SIG-M5 (cell line): Measurements from ENCODE around the gene DDAH1.

ENCODE experiments used
- DNase-seq: peaks from one replicate; lab custom pipeline; 2025; lab: John Stamatoyannopoulos, UW

The DDAH1 gene

DNA sequence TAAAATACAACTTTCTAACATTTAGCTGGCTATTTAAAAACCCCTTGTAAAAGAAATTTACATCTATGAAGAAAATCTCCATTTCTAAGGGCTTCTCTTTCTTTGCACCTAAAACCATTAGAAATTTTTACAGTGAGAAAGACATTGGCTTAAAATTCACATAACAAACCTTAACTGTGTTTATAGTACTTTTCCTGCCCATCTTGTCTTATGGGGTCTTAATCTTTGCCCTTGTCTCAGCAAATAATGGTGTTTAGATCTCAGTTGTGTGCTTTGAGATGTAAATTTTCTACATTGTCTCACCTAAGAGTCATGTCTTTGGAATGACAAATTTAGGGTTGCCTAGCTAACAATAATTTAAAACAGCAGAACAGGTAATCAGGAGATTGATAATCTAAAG, 71.5 kb downstream of the DDAH1 start:
- no peak for DNase-seq

DNA sequence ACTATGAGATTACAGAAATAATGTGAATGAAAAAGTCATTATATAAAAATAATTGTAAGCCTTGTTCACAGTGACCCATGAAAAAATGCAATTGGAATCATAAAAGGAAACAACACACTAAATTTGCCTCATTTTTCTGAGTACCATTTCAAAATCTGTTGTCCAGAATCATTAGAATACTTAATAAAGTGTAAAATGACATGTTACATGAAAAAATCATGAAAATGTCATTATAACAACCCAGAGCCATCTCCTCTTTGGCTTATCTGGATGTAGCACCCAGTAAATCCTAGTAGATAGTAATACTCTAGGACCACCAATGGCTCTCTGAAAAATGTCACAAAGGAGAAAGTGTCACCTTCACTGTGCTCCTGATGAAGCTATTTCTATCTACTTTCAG, 76.5 kb downstream of the DDAH1 start:
- no peak for DNase-seq

DNA sequence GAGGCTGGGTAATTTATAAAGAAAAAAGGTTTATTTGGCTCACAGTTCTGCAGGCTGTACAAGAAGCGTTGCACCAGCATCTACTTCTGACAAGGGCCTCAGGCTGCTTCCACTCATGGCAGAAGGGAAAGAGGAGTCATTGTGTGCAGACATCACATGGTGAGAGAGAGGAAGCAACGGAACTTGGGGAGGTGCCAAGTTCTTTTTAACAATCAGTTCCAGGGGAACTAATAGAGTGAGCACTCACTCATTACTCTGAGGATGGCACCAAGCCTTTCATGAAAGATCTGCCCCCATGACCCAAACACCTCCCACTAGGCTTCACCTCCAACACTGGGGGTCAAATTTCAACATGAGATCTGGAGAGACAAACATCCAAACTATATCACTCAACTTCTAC, 77.2 kb downstream of the DDAH1 start:
- DNase-seq: no peak

DNA sequence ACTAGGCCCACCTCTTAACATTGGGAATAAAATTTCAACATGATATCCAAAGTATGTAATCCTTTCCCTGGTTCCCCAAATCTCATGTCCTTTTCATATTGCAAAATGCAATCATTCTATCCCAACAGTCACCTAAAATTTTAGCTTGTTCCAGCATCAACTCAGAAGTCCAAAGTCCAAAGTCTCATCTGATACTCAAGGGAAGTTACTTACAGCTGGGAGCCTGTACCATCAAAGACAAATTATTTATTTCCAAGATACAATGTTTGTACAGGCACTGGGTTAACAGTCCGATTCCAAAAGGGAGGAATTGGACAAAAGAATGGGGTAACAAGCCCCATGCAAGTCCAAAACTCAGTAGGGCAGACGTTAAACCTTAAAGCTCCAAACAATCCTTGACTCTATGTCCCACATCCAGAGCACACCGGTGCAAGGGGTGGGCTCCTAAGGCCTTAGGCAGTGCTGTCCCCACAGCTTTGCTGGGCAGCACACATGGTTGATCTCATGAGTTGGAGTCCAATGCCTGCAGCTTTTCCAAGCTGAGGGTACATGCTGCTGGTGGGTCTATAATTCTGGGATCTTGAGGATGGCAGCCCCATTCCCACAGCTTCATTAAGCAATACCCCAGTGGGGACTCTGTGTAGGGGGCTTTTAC, 78.8 kb downstream of the DDAH1 start:
- DNase-seq: no peak

DNA sequence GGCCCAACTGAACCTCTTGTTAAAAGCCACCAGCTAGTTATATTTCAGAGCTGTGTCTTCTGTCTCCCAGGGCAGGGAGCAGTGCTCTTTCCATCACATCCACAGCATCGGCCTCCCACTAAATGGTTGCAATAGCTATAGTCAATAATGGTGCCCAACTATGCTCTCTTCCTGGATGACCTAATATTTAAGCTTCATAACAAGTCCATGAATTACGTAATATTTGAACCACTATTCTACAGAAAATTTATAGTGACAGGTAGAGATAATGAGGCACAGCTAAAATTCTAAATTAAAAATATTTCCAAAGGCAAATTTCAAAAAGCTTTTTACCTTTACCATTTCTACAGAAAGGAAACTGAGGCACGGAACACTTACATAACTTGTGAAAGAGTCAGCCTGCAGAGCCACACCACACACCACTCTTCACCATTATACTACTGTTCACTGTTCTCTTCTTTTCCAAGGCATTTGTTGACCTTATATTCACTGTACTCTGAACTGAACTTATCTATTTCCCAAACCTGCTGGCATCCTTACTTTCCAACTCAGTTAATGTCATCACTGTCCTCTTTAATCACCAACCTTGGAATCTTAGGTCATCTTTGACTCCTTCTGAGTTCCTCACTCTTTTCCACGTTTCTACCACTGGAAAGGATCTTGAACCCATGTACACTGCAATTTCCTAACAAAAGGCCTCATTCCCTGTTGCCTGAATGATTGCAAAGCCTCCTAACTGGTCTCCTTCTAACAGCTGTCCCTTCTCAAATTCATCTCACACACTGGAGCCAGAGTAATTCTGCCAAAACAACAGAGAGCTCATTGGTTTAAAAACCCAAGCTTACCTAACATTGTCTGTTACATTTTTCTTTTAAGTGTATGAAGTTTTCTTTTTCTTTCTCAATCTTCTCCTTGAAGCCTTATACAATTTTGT, 85.5 kb downstream of the DDAH1 start:
- DNase-seq: no peak

DNA sequence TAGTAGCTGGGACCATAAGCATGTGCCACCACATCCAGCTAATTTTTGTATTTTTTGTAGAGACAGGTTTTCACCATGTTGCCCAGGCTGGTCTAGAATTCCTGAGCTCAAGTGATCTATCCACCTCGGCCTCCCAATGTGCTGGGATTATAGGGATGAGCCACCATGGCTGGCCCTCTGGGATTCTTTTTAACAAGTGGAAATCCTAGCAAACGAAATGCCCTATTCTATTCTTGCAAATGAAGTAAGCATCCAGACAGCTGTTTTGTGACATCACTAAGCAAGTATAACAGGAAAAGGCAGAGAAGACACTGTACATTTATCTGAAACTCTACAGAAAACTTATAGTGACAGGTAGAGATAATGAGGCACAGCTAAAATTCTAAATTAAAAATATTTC, 86.4 kb downstream of the DDAH1 start:
- DNase-seq: no peak

DNA sequence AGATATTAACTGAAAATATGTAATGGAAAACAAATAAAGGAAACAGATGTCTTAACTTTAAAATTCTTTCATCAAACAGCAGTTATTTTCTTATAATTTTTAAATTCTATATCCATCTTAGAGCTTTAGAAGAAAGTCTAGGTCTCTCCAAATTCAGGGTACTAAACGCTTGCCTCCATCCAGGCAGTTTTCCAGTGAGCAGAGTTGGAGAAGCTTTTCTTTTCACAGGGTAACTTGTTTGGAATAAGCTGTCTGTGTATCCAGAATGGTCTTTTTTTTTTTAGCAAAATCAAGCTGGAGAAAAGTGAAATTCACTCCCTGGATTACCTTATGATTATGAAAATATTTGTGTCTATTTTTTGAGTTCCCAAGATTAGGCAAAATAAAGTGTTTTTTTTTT, 88.6 kb downstream of the DDAH1 start:
- no peak for DNase-seq

DNA sequence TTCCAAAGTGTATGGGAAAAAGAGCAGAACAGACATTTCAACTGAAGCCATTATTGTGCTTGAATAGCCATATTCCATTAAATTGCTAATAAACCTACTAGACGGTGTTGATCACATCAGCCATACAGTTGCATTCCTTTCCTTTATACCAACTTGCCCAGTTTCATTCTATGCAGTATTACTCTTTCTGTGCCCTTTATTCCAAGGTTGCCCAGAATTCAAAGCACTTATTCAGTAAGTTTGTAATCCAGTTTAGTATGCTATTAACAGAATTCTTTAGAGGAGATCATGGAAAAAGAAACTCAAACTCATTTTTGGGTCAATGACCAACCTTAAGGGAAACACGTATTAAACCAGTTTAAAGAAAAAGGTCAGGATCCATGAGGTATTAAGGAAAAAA, 89.5 kb downstream of the DDAH1 start:
- DNase-seq: no peak

DNA sequence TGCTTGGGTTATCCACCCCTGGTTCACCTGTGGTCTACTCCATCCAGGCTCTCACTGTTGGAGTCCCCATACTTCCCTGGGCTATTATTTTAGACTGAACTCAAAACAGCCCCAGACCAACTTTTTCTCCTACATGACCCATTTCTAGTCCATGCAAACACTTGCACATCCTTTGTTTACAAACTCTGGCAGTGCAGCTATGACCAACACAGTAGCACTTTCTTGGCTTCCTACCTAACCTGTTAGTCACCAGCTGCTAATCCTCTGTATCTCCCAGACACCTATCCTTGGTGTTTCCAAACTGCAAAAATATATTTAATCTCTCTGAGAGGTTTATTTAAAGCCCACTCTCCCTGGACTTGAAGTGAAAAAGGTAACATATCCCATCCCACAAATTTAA, 90.8 kb downstream of the DDAH1 start:
- DNase-seq: no peak

DNA sequence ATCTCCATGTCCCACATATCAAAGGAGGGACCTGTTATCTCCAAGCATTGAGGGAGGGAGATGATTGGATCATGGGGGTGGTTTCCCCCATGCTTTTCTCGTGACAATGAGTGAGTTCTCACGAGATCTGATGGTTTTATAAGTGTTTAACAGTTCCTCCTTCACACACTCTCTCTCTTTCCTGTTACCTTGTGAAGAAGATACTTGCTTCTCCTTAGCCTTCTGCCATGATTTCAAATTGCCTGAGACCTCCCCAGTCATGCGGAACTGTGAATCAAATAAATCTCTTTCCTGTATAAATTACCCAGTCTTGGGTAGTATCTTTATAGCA, 91.6 kb downstream of the DDAH1 start:
- no peak for DNase-seq

DNA sequence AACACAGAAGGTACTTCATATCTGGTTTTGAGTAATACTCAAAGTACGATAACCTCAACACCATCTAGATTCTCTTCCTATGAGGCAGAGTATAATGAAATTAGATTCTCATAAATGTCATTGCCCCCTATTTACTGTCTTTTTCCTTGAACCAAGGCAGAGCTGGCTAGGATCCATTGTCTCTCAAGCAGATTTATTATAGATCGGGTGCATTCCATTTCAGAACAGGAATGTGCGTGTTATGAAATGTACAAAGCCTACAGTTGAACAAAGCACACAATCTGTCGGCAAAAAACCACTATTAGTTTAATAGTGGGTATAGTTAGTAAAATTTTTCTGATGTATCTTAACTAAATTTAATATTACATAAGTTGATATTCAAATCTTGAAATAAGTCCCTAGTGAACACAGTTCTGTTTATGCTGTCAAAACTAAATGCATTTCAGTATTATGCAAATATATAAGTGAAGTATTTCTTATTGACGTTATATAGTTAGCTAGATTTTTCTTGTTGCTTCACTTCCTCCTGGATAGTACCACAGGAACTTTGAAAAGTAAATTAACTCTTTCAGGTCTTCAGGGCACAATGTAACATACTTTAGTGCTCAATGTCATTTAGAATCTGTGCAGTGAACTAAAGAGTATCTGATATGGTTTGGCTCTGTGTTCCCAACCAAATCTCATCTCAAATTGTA, 92.1 kb downstream of the DDAH1 start:
- no peak for DNase-seq

DNA sequence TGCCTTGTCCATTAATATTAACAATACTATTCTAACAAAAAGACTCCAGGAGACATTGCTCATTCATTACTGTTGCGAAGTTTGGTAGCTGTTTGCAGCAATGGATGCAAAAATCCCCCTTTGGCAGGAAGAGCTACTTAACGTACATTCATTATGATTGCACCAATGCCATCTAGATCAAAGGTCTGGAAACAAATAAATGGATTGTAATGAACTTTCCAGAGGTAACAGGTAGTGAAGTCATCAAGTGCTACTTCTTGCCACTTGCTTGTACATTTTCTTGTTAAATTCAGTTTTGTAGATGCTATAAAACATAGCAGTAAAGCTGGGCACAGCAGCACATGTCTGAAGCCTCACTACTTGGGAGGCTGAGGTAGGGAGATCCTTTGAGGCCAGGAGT, 93.9 kb downstream of the DDAH1 start:
- DNase-seq: no peak

DNA sequence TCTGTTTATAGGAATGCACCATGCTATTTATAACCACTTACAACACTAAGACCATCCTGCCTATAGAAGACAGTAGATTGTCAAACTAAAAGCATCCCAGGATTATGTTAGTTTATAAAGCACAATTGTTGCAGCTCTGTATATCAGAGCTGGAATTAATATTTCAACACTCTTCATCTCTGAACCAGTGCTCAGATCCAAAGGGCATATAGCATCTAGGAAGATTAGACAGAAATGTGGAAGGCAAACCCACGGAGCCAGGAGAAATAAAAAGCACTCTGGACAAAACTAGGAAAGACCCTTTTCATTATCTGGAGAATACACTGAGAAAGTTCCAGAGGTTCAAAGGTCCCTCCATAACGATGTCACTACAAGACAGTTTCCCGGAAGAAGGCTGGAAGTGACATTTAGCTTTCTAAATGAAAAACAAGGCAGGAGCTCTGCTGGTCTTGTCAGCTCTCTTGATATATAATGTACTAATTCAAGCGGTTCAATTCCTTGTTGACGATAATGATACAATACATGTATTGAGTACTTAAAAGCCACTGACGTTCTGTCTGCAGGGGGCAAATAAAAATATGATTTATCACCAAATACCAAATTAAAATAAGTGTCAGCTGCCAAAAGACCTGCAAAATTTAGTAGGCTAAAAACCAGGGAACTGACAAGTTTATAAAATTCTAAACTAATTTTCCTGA, 96.7 kb downstream of the DDAH1 start:
- no peak for DNase-seq

DNA sequence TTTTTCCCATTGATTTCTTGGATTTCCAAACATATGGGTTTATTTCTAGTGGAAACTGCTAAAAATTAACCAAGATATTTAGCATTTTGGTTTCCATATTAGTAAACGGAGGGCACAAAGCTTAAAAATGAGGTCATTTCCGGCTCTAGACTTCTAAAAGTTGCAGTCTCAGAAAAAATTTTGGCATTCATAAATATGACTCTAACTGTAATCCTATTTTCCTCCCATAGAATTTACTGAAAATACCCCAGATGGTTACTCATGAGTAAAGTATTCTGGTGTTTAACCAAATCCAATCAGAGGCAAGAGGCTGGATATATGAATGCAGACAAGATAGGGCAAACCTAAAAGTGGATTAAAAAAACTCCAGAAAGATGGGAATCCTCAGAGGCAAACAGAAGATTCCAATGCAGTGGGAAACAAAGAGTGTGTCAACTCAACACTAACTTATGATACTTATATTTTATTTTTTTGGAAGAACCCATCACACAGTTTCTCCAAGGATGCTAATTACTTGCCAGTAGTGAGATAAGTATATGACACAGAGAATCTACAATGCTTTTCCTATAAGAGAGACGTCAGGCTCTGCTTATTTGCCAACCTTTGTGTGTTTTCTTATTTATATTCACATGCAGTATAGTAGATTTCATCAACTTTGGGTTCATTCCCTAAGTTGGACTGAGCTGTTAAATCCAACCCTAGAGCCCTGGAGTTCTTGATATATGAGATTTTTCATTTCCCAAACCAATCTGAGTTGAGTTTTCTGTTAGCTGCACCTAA, 98.4 kb downstream of the DDAH1 start:
- DNase-seq: no peak

DNA sequence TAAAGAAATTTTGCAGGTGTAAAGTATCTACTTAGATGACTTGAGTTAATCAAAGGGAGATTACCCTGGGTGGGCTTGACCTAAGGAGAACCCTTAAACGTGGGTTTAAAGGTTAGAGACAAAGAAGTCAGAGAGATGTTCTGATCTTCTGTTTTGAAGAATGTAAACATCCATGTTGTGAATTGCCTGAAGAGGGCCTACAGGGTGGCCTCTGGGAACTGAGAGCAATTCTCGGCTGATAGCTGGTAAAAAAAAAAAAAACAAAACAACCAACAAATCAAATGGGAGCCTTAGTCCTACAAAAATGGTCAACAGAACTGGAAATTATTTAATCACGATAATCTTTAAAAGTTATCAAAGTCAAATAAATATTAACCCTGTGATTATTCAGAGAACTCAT, 99.1 kb downstream of the DDAH1 start:
- no peak for DNase-seq

DNA sequence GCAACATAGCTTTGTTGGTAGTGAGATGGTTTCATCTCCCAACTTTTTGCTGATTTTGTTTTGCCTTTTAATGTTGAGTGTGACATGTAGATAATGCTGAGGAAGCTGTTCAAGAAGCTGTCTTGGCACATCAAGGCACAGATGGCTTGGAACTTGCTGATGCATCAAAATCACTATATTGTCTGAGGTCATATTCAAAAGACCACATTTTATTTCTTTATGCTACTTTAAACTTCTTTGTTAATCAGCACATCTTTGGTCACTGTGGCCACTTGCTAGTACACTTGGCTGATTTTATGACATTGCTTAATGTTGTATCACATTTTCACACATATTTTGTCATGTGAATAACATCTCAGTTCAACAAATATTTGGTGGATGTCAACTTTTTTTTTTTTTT, 101.4 kb downstream of the DDAH1 start:
- DNase-seq: no peak

DNA sequence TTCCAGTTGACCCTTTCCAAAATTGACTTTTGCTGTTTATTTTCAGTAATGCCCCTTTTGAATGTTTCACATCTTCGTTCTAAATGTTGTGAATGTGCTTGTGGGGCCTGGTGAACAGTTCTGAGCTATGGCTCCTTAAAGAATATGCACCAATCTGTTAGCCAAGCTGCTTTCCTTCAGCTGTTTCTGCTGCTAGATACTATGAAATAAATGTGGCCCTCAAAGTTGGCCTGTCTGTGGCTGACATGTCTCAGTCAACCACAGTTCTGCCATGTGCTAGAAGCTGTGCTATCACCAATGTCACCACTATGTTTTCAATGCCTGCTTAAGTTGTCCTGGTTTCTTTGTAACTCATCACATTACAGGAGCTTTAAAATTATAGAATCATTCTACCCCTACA, 101.9 kb downstream of the DDAH1 start:
- DNase-seq: no peak

DNA sequence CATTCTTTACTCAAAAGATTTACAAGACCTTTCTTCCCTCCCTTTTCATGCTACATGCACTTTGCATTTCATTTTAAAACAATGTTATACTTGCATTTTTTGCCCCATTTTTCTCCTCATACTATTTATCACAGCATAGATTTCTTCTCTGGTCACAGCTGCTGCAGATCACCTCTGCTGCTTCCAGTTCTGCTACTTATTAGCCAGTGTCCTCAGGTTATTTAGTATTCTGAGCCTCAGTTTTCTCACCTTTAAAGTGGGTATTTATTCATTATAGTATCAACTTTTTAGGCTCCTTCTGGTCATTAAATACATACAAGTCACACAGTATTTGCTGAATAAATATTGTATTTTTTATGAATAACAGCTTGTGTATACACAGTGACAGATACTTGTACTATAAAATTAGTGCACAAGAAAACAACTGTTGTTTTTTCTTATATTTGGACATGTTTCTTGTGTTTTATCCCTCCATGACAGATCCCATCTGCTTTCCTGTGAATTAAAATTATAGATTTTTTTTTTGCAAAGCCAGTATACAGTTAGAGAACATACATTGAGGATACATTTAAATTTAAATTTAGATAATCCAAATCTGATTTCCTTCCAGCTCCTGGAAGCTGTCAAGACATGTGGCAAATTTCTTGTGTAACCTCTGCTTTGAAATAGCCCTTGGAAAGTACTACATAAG, 103.2 kb downstream of the DDAH1 start:
- no peak for DNase-seq

DNA sequence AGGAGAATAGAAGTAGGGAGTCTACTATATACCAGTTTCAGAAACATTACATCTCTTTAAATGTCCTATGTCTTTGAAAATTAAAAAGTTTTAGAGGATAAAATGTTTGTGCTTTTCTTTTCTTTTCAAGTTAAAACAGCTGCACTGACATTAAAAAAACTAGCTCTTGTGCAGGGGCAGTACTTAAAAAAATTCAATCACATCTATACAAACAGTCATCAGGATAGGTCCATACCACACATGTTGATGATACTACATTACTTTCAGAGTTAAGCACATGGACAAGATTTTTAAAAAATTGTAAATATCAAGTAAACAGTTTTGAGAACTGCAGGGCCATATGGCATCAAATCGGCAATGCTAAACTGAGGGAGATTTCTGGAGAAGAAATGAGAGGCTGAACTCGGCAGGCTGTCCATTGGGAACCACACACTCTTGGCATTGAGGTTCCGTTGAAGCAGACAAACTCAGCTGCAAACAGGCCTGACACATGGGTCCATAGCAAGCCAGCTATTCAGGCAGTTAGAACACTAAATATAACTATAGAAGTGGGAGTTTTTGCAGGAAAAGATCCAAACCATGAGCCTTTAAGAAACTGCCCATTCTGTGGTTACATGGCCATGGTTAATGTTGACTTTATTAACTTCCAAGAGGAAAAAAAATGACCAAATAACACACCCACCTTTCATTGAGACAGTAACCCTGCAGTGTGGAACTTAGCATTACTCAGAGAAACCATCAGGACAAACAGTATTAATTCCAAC, 104.0 kb downstream of the DDAH1 start:
- no peak for DNase-seq
